ENCODE results near the gene RABL2A.
"Not testable (repeated sequence)": the region's sequence is repeated elsewhere in the genome, so short reads cannot be mapped to it uniquely, and the experiment has no call there.

Gene RABL2A

GRCh38 chr2:113597572-113597971 lies 29.5 kb upstream of the RABL2A start:
- not testable (repeated sequence) for H3K9ac ChIP-seq (ENCODE audit: low read length); H3K4me3 ChIP-seq (ENCODE audit: low read length); H3K4me1 ChIP-seq (ENCODE audit: control insufficient read depth, low read depth, low read length); H3K27me3 ChIP-seq (ENCODE audit: control insufficient read depth, insufficient read depth, low read length); H3K27ac ChIP-seq (ENCODE audit: low read length); H3K36me3 ChIP-seq (ENCODE audit: control insufficient read depth, low read depth, low read length); H3K9me3 ChIP-seq (ENCODE audit: control insufficient read depth, low read depth, low read length)

- H3K4me1 ChIP-seq (ENCODE audit: control insufficient read depth, low read depth, low read length); H3K9ac ChIP-seq (ENCODE audit: low read length); H3K9me3 ChIP-seq (ENCODE audit: control insufficient read depth, low read depth, low read length); H3K27me3 ChIP-seq (ENCODE audit: control insufficient read depth, insufficient read depth, low read length); H3K36me3 ChIP-seq (ENCODE audit: control insufficient read depth, low read depth, low read length); H3K27ac ChIP-seq (ENCODE audit: low read length); H3K4me3 ChIP-seq (ENCODE audit: low read length): not testable (repeated sequence)
Observed at GRCh38 chr2:113598180-113598579, 28.9 kb upstream of the RABL2A start.

- H3K9me3 ChIP-seq (ENCODE audit: control insufficient read depth, low read depth, low read length), result not testable (repeated sequence)
Observed at GRCh38 chr2:113598738-113599137, 28.3 kb upstream of the RABL2A start.

GRCh38 chr2:113599208-113599607 lies 27.9 kb upstream of the RABL2A start:
- H3K4me3 ChIP-seq (ENCODE audit: low read length); H3K27ac ChIP-seq (ENCODE audit: low read length); H3K4me1 ChIP-seq (ENCODE audit: control insufficient read depth, low read depth, low read length); H3K27me3 ChIP-seq (ENCODE audit: control insufficient read depth, insufficient read depth, low read length); H3K9me3 ChIP-seq (ENCODE audit: control insufficient read depth, low read depth, low read length); H3K9ac ChIP-seq (ENCODE audit: low read length); H3K36me3 ChIP-seq (ENCODE audit: control insufficient read depth, low read depth, low read length): not testable (repeated sequence)

More at GRCh38 chr2:113598738-113599137, 28.3 kb upstream of the RABL2A start:
- H3K4me1 ChIP-seq (ENCODE audit: control insufficient read depth, low read depth, low read length); H3K4me3 ChIP-seq (ENCODE audit: low read length); H3K27me3 ChIP-seq (ENCODE audit: control insufficient read depth, insufficient read depth, low read length); H3K27ac ChIP-seq (ENCODE audit: low read length); H3K36me3 ChIP-seq (ENCODE audit: control insufficient read depth, low read depth, low read length); H3K9ac ChIP-seq (ENCODE audit: low read length): not testable (repeated sequence)

GRCh38 chr2:113602040-113602769 lies 24.9 kb upstream of the RABL2A start:
- H3K27me3 ChIP-seq (ENCODE audit: control insufficient read depth, insufficient read depth, low read length); H3K27ac ChIP-seq (ENCODE audit: low read length); H3K4me3 ChIP-seq (ENCODE audit: low read length); H3K9me3 ChIP-seq (ENCODE audit: control insufficient read depth, low read depth, low read length); H3K36me3 ChIP-seq (ENCODE audit: control insufficient read depth, low read depth, low read length); H3K9ac ChIP-seq (ENCODE audit: low read length); H3K4me1 ChIP-seq (ENCODE audit: control insufficient read depth, low read depth, low read length): not testable (repeated sequence)

GRCh38 chr2:113602869-113603466 lies 24.1 kb upstream of the RABL2A start:
- Histone ChIP-seq H3K4me1 (ENCODE audit: control insufficient read depth, low read depth, low read length) (no peaks in the 10 kb centered on the region), H3K27ac (ENCODE audit: low read length) (no peak overlapping the region), H3K36me3 (ENCODE audit: control insufficient read depth, low read depth, low read length) (no peaks in the 10 kb centered on the region), H3K4me3 (ENCODE audit: low read length) (peak overlapping the region; percentile 62), H3K27me3 (ENCODE audit: control insufficient read depth, insufficient read depth, low read length) (no peaks in the 10 kb centered on the region), H3K9ac (ENCODE audit: low read length) (no peak overlapping the region), H3K9me3 (ENCODE audit: control insufficient read depth, low read depth, low read length) (peaks cover 3% of the 10 kb centered on the region)

GRCh38 chr2:113603467-113604084 lies 23.5 kb upstream of the RABL2A start:
- not testable (repeated sequence) for H3K36me3 ChIP-seq (ENCODE audit: control insufficient read depth, low read depth, low read length); H3K9me3 ChIP-seq (ENCODE audit: control insufficient read depth, low read depth, low read length); H3K27me3 ChIP-seq (ENCODE audit: control insufficient read depth, insufficient read depth, low read length); H3K27ac ChIP-seq (ENCODE audit: low read length); H3K9ac ChIP-seq (ENCODE audit: low read length); H3K4me1 ChIP-seq (ENCODE audit: control insufficient read depth, low read depth, low read length)
- peak overlapping the region; percentile 62 for H3K4me3 ChIP-seq (ENCODE audit: low read length)

- not testable (repeated sequence) for H3K4me1 ChIP-seq (ENCODE audit: control insufficient read depth, low read depth, low read length); H3K36me3 ChIP-seq (ENCODE audit: control insufficient read depth, low read depth, low read length); H3K9ac ChIP-seq (ENCODE audit: low read length); H3K9me3 ChIP-seq (ENCODE audit: control insufficient read depth, low read depth, low read length); H3K27me3 ChIP-seq (ENCODE audit: control insufficient read depth, insufficient read depth, low read length); H3K27ac ChIP-seq (ENCODE audit: low read length)
- peak overlapping the region; percentile 44 for H3K4me3 ChIP-seq (ENCODE audit: low read length)
Observed at GRCh38 chr2:113604085-113604477, 23.0 kb upstream of the RABL2A start.

GRCh38 chr2:113604661-113605060 lies 22.4 kb upstream of the RABL2A start:
- H3K36me3 ChIP-seq (ENCODE audit: control insufficient read depth, low read depth, low read length); H3K4me1 ChIP-seq (ENCODE audit: control insufficient read depth, low read depth, low read length); H3K9me3 ChIP-seq (ENCODE audit: control insufficient read depth, low read depth, low read length); H3K27ac ChIP-seq (ENCODE audit: low read length); H3K27me3 ChIP-seq (ENCODE audit: control insufficient read depth, insufficient read depth, low read length); H3K9ac ChIP-seq (ENCODE audit: low read length); H3K4me3 ChIP-seq (ENCODE audit: low read length): not testable (repeated sequence)

- not testable (repeated sequence) for H3K9me3 ChIP-seq (ENCODE audit: control insufficient read depth, low read depth, low read length)
Observed at GRCh38 chr2:113606036-113606435, 21.0 kb upstream of the RABL2A start.

GRCh38 chr2:113609822-113610221 lies 17.2 kb upstream of the RABL2A start:
- not testable (repeated sequence) for H3K27me3 ChIP-seq (ENCODE audit: control insufficient read depth, insufficient read depth, low read length); H3K4me1 ChIP-seq (ENCODE audit: control insufficient read depth, low read depth, low read length); H3K9me3 ChIP-seq (ENCODE audit: control insufficient read depth, low read depth, low read length); H3K4me3 ChIP-seq (ENCODE audit: low read length); H3K36me3 ChIP-seq (ENCODE audit: control insufficient read depth, low read depth, low read length); H3K27ac ChIP-seq (ENCODE audit: low read length); H3K9ac ChIP-seq (ENCODE audit: low read length)

More at GRCh38 chr2:113606036-113606435, 21.0 kb upstream of the RABL2A start:
- not testable (repeated sequence) for H3K27ac ChIP-seq (ENCODE audit: low read length); H3K36me3 ChIP-seq (ENCODE audit: control insufficient read depth, low read depth, low read length); H3K27me3 ChIP-seq (ENCODE audit: control insufficient read depth, insufficient read depth, low read length); H3K4me3 ChIP-seq (ENCODE audit: low read length); H3K9ac ChIP-seq (ENCODE audit: low read length); H3K4me1 ChIP-seq (ENCODE audit: control insufficient read depth, low read depth, low read length)

- not testable (repeated sequence) for H3K27ac ChIP-seq (ENCODE audit: low read length); H3K4me1 ChIP-seq (ENCODE audit: control insufficient read depth, low read depth, low read length)
Observed at GRCh38 chr2:113621002-113621401, 6.1 kb upstream of the RABL2A start.

More at GRCh38 chr2:113621002-113621401, 6.1 kb upstream of the RABL2A start:
- not testable (repeated sequence) for H3K36me3 ChIP-seq (ENCODE audit: control insufficient read depth, low read depth, low read length); H3K27me3 ChIP-seq (ENCODE audit: control insufficient read depth, insufficient read depth, low read length); H3K9me3 ChIP-seq (ENCODE audit: control insufficient read depth, low read depth, low read length); H3K9ac ChIP-seq (ENCODE audit: low read length); H3K4me3 ChIP-seq (ENCODE audit: low read length)
